ENCODE measurements around the gene LENG9.

LENG9 gene

GRCh38 chr19:54424201-54424600, 39.4 kb downstream of the LENG9 start:
- POLR2A ChIA-PET: no interaction called here
- no peak overlapping the region for H3K4me3 ChIP-seq (ENCODE audit: low read depth, low read length)
- DNase-seq (ENCODE audit: low read depth, low spot score): no peak
- CTCF ChIA-PET: no interaction called here
- TF ChIP-seq CTCF (IDR thresholded peaks at IDR 0.05; ENCODE audit: insufficient read depth, low read length, missing control alignments): no peak

- no peak for DNase-seq (ENCODE audit: low read depth, low spot score)
- ChIA-PET CTCF (interaction anchor here (1.6 kb wide), 1 partner anchor 31 kb away, joined by 5 read pairs; no protein-coding TSS in a partner anchor), POLR2A (no interaction called here)
- no peak overlapping the region for H3K4me3 ChIP-seq (ENCODE audit: low read depth, low read length)
- no peak for TF ChIP-seq CTCF (IDR thresholded peaks at IDR 0.05; ENCODE audit: insufficient read depth, low read length, missing control alignments)
Measured at GRCh38 chr19:54422136-54422535, 41.4 kb downstream of the LENG9 start.

- POLR2A ChIA-PET: no interaction called here
- CTCF ChIA-PET: interaction anchor here (1.6 to 1.7 kb wide), 2 partner anchors 18 to 31 kb away, joined by 5 read pairs; no protein-coding TSS in a partner anchor
- no peak overlapping the region for H3K4me3 ChIP-seq (ENCODE audit: low read depth, low read length)
- DNase-seq (ENCODE audit: low read depth, low spot score): no peak
- no peak for TF ChIP-seq CTCF (IDR thresholded peaks at IDR 0.05; ENCODE audit: insufficient read depth, low read length, missing control alignments)
Measured at GRCh38 chr19:54421521-54421920, 42.1 kb downstream of the LENG9 start.

- no peak for DNase-seq (ENCODE audit: low read depth, low spot score)
- no peak for TF ChIP-seq CTCF (IDR thresholded peaks at IDR 0.05; ENCODE audit: insufficient read depth, low read length, missing control alignments)
- CTCF ChIA-PET: interaction anchor here (1.6 to 1.7 kb wide), 2 partner anchors 18 to 30 kb away, joined by 5 read pairs; no protein-coding TSS in a partner anchor
- H3K4me3 ChIP-seq (ENCODE audit: low read depth, low read length): no peak overlapping the region
- POLR2A ChIA-PET: no interaction called here
Measured at GRCh38 chr19:54421169-54421516, 42.4 kb downstream of the LENG9 start.

GRCh38 chr19:54420383-54421168, 43.0 kb downstream of the LENG9 start:
- POLR2A ChIA-PET: no interaction called here
- no peak overlapping the region for H3K4me3 ChIP-seq (ENCODE audit: low read depth, low read length)
- CTCF ChIA-PET: interaction anchor here (1.4 to 1.7 kb wide), 3 partner anchors 19 to 31 kb away, joined by 5 read pairs; no protein-coding TSS in a partner anchor
- no peak for TF ChIP-seq CTCF (IDR thresholded peaks at IDR 0.05; ENCODE audit: insufficient read depth, low read length, missing control alignments)
- no peak for DNase-seq (ENCODE audit: low read depth, low spot score)

- ChIA-PET POLR2A (no interaction called here), CTCF (interaction anchor here (1.4 to 1.7 kb wide), 2 partner anchors 19 to 30 kb away, joined by 5 read pairs; no protein-coding TSS in a partner anchor)
- no peak for DNase-seq (ENCODE audit: low read depth, low spot score)
- H3K4me3 ChIP-seq (ENCODE audit: low read depth, low read length): no peak overlapping the region
- no peak for TF ChIP-seq CTCF (IDR thresholded peaks at IDR 0.05; ENCODE audit: insufficient read depth, low read length, missing control alignments)
Measured at GRCh38 chr19:54420068-54420382, 43.6 kb downstream of the LENG9 start.

All from AG04449 (cell line).